Activated CD8-positive, alpha-beta memory T cell treated with anti-CD3 and anti-CD28 coated beads, Interleukin-2, amount 50 U/mL, for 1 hour (primary cell): Measurements from ENCODE around the gene ZCCHC10.
A peak's percentile ranks its signal among the peaks of the same experiment; 100 is the strongest.
"Not testable (repeated sequence)": the region's sequence is repeated elsewhere in the genome, so short reads cannot be mapped to it uniquely, and the experiment has no call there.

ENCODE experiments used
- DNase-seq: peaks from one replicate; pipeline ENCODE4 v3.0.0-alpha.2; 2020; ENCODE audit errors: extremely low read depth

Gene ZCCHC10

DNA sequence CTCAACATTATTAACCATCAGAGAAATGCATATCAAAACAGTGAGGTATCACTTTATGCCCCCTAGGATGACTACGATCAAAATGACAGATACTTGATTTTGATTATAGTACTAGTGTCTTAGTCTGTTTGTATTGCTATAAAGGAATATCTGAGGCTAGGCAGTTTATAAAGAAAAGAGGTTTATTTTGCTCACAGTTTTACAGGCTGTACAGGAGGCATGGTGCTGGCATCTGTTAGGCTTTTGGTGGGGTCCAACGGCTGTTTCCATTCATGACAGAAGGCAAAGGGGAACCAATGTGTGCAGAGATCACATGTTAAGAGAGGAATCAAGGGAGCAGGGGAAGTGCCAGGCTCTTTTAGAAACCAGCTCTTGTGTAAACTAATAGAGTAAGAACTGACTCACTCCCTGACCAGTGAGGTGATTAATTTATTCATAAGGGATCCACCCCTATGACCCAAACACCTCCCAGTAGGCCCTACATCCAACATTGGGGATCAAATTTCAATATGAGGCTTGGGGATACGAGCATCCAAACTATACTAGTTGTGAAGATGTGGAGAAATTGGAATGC lies 46.9 kb downstream of the ZCCHC10 start:
- DNase-seq: no peak

DNA sequence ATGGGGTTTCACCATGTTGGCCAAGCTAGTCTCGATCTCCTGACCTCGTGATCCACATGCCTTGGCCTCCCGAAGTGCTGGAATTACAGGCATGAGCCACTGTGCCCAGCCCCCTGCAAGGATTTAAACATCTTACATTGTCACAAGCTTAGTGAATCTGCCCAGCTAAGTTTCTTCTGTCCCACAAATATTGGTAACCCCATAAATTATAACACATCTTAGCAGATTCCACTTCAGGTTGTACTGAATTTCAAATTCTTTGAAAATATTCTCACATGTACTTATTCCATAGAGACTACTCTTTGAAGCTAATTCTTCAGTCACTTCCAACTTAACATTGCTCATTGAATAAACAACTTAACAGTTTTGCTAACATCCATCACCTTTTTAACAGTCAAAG lies 49.5 kb downstream of the ZCCHC10 start:
- DNase-seq: no peak

DNA sequence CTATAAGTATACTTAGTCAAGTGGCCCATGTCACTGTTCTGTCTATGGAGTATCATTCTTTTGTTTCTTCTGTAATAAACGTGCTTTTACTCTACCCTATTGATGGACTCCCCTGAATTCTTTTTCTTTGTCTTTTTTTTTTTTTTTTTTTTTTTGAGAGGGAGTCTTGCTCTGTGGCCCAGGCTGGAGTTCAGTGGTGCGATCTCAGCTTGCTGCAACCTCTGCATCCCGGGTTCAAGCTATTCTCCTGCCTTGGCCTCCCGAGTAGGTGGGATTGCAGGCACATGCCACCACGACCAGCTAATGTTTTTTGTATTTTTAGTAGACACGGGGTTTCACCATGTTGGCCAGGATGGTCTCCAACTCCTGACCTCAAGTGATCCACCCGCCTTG lies 53.9 kb downstream of the ZCCHC10 start:
- not testable (repeated sequence) for DNase-seq

GRCh38 chr5:132971483-132972435 lies 54.6 kb downstream of the ZCCHC10 start:
- DNase-seq: no peak

- no peak for DNase-seq
Observed at GRCh38 chr5:132965120-132965519, 61.2 kb downstream of the ZCCHC10 start.

GRCh38 chr5:132963171-132964104 lies 62.9 kb downstream of the ZCCHC10 start, which contains the start of gene AFF4:
AFF4 (minus strand) TSS chr5:132963634; CDS start chr5:132937189, 26,445 bp downstream.
- DNase-seq: peak; percentile 62

GRCh38 chr5:132962429-132963021 lies 63.8 kb downstream of the ZCCHC10 start:
- DNase-seq: no peak

- DNase-seq: no peak
Observed at GRCh38 chr5:132961887-132962286, 64.5 kb downstream of the ZCCHC10 start.

DNA sequence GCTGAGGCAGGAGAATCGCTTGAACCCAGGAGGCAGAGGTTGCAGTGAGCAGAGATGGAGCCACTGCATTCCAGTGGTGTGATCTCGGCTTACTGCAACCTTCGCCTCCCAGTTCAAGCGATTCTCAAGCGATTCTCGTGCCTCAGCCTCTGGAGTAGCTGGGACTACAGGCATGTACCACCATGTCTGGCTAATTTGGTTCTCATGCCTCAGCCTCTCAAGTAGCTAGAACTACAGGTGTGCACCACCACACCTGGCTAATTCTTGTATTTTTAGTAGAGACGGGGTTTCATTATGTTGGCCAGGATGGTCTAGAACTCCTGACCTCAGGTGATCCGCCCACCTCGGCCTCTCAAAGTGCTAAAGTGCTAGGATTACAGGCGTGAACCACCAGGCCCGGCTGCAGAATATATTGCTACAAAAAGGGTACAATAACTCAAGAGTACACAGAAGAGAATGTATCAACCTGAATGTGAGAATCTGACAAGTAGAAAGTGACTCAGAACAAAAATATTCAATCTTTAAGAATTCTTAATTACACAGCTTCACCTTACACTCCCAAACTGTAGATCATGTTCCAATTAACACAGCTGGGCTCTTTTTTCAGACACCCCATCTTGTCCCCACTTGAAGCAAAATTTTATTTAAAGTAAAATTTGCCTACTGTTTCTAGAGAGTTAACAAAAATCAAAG lies 65.1 kb downstream of the ZCCHC10 start:
- DNase-seq: not testable (repeated sequence)

GRCh38 chr5:132956166-132956799 lies 70.1 kb downstream of the ZCCHC10 start:
- not testable (repeated sequence) for DNase-seq

DNA sequence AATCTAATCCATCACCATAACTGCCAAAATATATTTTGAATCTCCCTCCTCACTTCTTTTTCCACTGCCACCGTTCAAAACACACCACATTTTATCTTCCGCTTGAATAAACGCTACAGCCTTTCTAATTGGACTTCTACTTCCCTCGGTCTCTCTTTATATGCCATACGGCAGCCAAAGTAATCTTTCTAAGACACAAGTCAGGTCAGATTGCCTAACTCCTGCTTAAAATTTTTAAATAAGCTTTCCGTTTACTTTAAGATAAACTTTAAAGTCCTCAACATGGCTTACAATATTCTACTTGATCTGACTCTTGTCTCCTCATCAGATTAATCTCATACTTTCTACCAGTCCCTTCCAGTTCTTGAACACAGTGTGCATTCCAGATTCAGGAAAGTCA lies 72.6 kb downstream of the ZCCHC10 start:
- no peak for DNase-seq

DNA sequence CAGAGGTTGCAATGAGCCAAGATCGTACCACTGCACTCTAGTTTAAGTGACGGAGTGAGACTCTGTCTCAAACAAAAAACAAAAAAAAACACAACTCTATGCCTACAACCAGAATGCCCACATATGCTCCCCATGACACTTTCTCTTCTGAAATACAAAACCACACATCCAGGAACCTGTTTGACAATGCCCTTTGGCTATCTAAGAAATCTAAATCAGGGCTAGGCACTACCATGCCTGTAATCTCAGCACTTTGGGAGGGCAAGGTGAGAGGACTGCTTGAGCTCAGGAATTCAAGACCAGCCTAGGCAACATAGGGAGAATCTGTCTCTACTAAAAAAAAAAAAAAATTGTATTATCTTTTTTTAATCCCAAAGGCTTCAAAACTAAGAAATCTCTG lies 73.5 kb downstream of the ZCCHC10 start:
- no peak for DNase-seq

DNA sequence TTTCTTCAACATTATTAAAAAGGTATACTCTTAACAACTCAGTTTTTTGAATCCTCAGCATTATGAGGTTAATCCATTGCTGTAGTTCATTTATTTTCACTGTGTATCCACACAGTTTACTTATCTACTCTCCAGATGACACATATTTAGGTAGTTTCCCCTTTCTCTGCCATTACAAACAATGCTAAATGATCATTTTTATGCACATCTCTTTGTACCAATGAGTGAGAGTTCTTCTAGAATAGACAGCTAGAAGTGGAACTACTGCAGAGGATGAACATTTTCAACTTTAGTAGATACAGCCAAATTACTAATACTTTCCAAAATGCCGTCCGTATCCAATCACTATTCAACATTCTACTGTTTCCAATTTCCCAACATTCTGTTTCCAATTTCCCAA lies 74.5 kb downstream of the ZCCHC10 start:
- DNase-seq: no peak

- no peak for DNase-seq
Observed at GRCh38 chr5:132949136-132949535, 77.2 kb downstream of the ZCCHC10 start.

GRCh38 chr5:132947671-132948070 lies 78.7 kb downstream of the ZCCHC10 start:
- DNase-seq: no peak
